Fibroblast of lung (primary cell): ENCODE measurements around the gene SBF2. TPM values are rescaled to one million over a fixed set of nuclear protein-coding genes. Genes with fewer than 3 reads are reported as not detected.

ENCODE experiments used
- DNase-seq, 2 donors: peaks; one replicate each; pipeline versions ENCODE4 v3.0.0 to v3.0.0-alpha.2; 2010; ENCODE audit warnings: low read depth in 2 of 2
- H2AFZ ChIP-seq: 2 replicates; pipeline ENCODE4 v1.5.1; 2012; ENCODE audit warnings: low read length, control low read depth, inconsistent platforms
- H3K27ac ChIP-seq: 2 replicates; pipeline ENCODE4 v1.5.1; 2011; ENCODE audit warnings: low read length, control low read depth; ENCODE audit not compliant: insufficient read depth
- H3K27me3 ChIP-seq: 2 replicates; pipeline ENCODE4 v1.5.1; 2011; ENCODE audit warnings: mild to moderate bottlenecking, low read length; ENCODE audit not compliant: control insufficient read depth, insufficient read depth
- H3K36me3 ChIP-seq: 2 replicates; pipeline ENCODE4 v1.5.1; 2011; ENCODE audit warnings: low read length; ENCODE audit not compliant: control insufficient read depth, insufficient read depth
- H3K4me1 ChIP-seq: 2 replicates; pipeline ENCODE4 v1.5.1; 2011; ENCODE audit warnings: low read length; ENCODE audit not compliant: control insufficient read depth, insufficient read depth; ENCODE audit errors: extremely low read depth
- H3K4me2 ChIP-seq: 2 replicates; pipeline ENCODE4 v1.5.1; 2011; ENCODE audit warnings: low read length, control low read depth; ENCODE audit not compliant: insufficient read depth; ENCODE audit errors: extremely low read depth
- H3K4me3 ChIP-seq, 4 experiments: fragments of 200-600 bp in 1 of 4; sonication (generic) in 1 of 4; replicated peaks in 1 of 4; 2 replicates each; pipeline ENCODE4 v1.5.1; 2011 to 2016; ENCODE audit warnings: low read length in 4 of 4, low read depth in 3 of 4, mild to moderate bottlenecking in 3 of 4, control low read depth in 2 of 4, inconsistent platforms in 1 of 4, mixed read lengths in 1 of 4; ENCODE audit not compliant: insufficient read depth in 1 of 4; ENCODE audit errors: control extremely low read depth in 1 of 4
- H3K79me2 ChIP-seq: 2 replicates; pipeline ENCODE4 v1.5.1; 2012; ENCODE audit warnings: mild to moderate bottlenecking, low read length, inconsistent platforms; ENCODE audit not compliant: control insufficient read depth, insufficient read depth
- H3K9ac ChIP-seq: 2 replicates; pipeline ENCODE4 v1.5.1; 2011; ENCODE audit warnings: mild to moderate bottlenecking, low read length, control low read depth; ENCODE audit not compliant: insufficient read depth
- H3K9me3 ChIP-seq: 2 replicates; pipeline ENCODE4 v1.5.1; 2012; ENCODE audit warnings: low read depth, low read length; ENCODE audit not compliant: control insufficient read depth, insufficient read depth
- H4K20me1 ChIP-seq: 2 replicates; pipeline ENCODE4 v1.5.1; 2011; ENCODE audit warnings: low read length; ENCODE audit not compliant: control insufficient read depth, insufficient read depth; ENCODE audit errors: extremely low read depth
- CTCF ChIP-seq, 2 donors: IDR thresholded peaks in 1 of 2; conservative IDR thresholded peaks in 1 of 2; 1 replicate in 1 of 2; 2 replicates in 1 of 2; pipeline ENCODE4 v1.5.1; 2011 to 2012; ENCODE audit warnings: low read length in 2 of 2, control low read depth in 1 of 2, inconsistent platforms in 1 of 2, low read depth in 1 of 2, mild to moderate bottlenecking in 1 of 2
- EZH2 ChIP-seq: IDR thresholded peaks from 2 replicates; pipeline ENCODE4 v1.5.1; 2012; ENCODE audit warnings: low read length, control low read depth, mild to moderate bottlenecking; ENCODE audit errors: missing control alignments
- polyA plus RNA-seq, 2 donors: library from polyadenylated mRNA; depleted of rRNA in 1 of 2; stranded (reverse) in 1 of 2; unstranded in 1 of 2; fragments of >200 nt; gene quantifications; 2 replicates each; pipeline ENCODE4 v1.2.1, GENCODE V29; 2011 to 2012; ENCODE audit warnings: missing spikeins in 1 of 2
- total RNA-seq: library from RNA; depleted of rRNA; stranded (reverse); fragments of >200 nt; gene quantifications from 2 replicates; pipeline ENCODE4 v1.2.1, GENCODE V29; 2014

The SBF2 gene
- total and polyA plus RNA-seq, 2 donors (not counting 1 experiment from before 2014, with no cell fraction given), result 69.4 to 95.9 TPM

- no peaks in the 10 kb centered on the region for H3K27me3 ChIP-seq
- no peak overlapping the region for H3K9ac ChIP-seq
- H3K4me1 ChIP-seq, result peaks cover 34% of the 10 kb centered on the region
- peak in 1 of 2 donors; percentile 51 for DNase-seq
- H3K79me2 ChIP-seq, result no peaks in the 10 kb centered on the region
- H3K4me3 ChIP-seq, result no peak overlapping the region
- H3K9me3 ChIP-seq, result no peaks in the 10 kb centered on the region
- H4K20me1 ChIP-seq, result no peaks in the 10 kb centered on the region
- H2AFZ ChIP-seq, result no peak overlapping the region
- H3K27ac ChIP-seq, result peak overlapping the region; percentile 30
- H3K4me2 ChIP-seq, result no peak overlapping the region
- peaks cover 12% of the 10 kb centered on the region for H3K36me3 ChIP-seq
- TF ChIP-seq EZH2, result no peak
- TF ChIP-seq CTCF (conservative IDR thresholded peaks at IDR 0.05 in 1 of 2, IDR thresholded peaks at IDR 0.05 in 1 of 2; ENCODE audit: low read depth in 1 of 2, low read length in 2 of 2), result no peak
Measured at GRCh38 chr11:9752091-9752490, 541.9 kb downstream of the SBF2 start.

GRCh38 chr11:9750551-9750950 is 543.5 kb downstream of the SBF2 start:
- no peaks in the 10 kb centered on the region for H4K20me1 ChIP-seq
- H3K79me2 ChIP-seq, result no peaks in the 10 kb centered on the region
- no peaks in the 10 kb centered on the region for H3K27me3 ChIP-seq
- no peak overlapping the region for H3K4me3 ChIP-seq
- peaks cover 27% of the 10 kb centered on the region for H3K4me1 ChIP-seq
- DNase-seq, result no peak
- TF ChIP-seq EZH2 (no peak), CTCF (conservative IDR thresholded peaks at IDR 0.05 in 1 of 2, IDR thresholded peaks at IDR 0.05 in 1 of 2; ENCODE audit: low read depth in 1 of 2, low read length in 2 of 2) (no peak)
- no peak overlapping the region for H3K9ac ChIP-seq
- H2AFZ ChIP-seq, result no peak overlapping the region
- no peak overlapping the region for H3K4me2 ChIP-seq
- H3K36me3 ChIP-seq, result peaks cover 15% of the 10 kb centered on the region
- no peak overlapping the region for H3K27ac ChIP-seq
- no peaks in the 10 kb centered on the region for H3K9me3 ChIP-seq

- DNase-seq, result peak; percentile 76 to 83
- Histone ChIP-seq H3K9ac (no peak overlapping the region), H3K79me2 (no peaks in the 10 kb centered on the region), H2AFZ (no peak overlapping the region), H4K20me1 (no peaks in the 10 kb centered on the region), H3K36me3 (peaks cover 16% of the 10 kb centered on the region), H3K4me3 (no peak overlapping the region), H3K4me2 (no peak overlapping the region), H3K4me1 (peaks cover 14% of the 10 kb centered on the region), H3K9me3 (no peaks in the 10 kb centered on the region), H3K27ac (no peak overlapping the region), H3K27me3 (no peaks in the 10 kb centered on the region)
- TF ChIP-seq CTCF (conservative IDR thresholded peaks at IDR 0.05 in 1 of 2, IDR thresholded peaks at IDR 0.05 in 1 of 2; ENCODE audit: low read depth in 1 of 2, low read length in 2 of 2) (peak; percentile 60 to 78), EZH2 (no peak)
Measured at GRCh38 chr11:9748361-9748970, 545.6 kb downstream of the SBF2 start.
